Stimulated activated CD4-positive, alpha-beta T cell treated with anti-CD3 and anti-CD28 coated beads, TNF-alpha, amount 100 ng/mL, for 4 hours (primary cell): ENCODE measurements around the gene TAF1L.

Source experiments
- DNase-seq, 3 experiments: peaks; one replicate each; pipeline ENCODE4 v3.0.0-alpha.2; 2020; ENCODE audit warnings: low read depth in 3 of 3

TAF1L gene

GRCh38 chr9:32589083-32589723 is 46.3 kb downstream of the TAF1L start:
- no peak for DNase-seq

- DNase-seq, result no peak
Measured at GRCh38 chr9:32587901-32588300, 47.6 kb downstream of the TAF1L start.

GRCh38 chr9:32584784-32585183 is 50.7 kb downstream of the TAF1L start:
- DNase-seq, result no peak

GRCh38 chr9:32581512-32582143 is 53.8 kb downstream of the TAF1L start:
- DNase-seq, result no peak

- no peak for DNase-seq
Measured at GRCh38 chr9:32580631-32581300, 54.7 kb downstream of the TAF1L start.

- DNase-seq, result peak; percentile 57 to 69 (median 58)
Measured at GRCh38 chr9:32579706-32580331, 55.6 kb downstream of the TAF1L start.
